GM08714 (cell line): ENCODE data around the gene PPP1R1B.
"Not testable (repeated sequence)": the region's sequence is repeated elsewhere in the genome, so short reads cannot be mapped to it uniquely, and the experiment has no call there.

Experiments
- H3K4me3 ChIP-seq: fragments of 200-500 bp; sonication (Bioruptor generic); 2 replicates; pipeline ENCODE4 v1.5.1; 2014; ENCODE audit warnings: mild to moderate bottlenecking, low read length, inconsistent platforms
- ZNF274 ChIP-seq: IDR thresholded peaks from 2 replicates; pipeline ENCODE4 v1.6.1; 2012; ENCODE audit warnings: mild to moderate bottlenecking, low read depth, low read length

The PPP1R1B gene

DNA sequence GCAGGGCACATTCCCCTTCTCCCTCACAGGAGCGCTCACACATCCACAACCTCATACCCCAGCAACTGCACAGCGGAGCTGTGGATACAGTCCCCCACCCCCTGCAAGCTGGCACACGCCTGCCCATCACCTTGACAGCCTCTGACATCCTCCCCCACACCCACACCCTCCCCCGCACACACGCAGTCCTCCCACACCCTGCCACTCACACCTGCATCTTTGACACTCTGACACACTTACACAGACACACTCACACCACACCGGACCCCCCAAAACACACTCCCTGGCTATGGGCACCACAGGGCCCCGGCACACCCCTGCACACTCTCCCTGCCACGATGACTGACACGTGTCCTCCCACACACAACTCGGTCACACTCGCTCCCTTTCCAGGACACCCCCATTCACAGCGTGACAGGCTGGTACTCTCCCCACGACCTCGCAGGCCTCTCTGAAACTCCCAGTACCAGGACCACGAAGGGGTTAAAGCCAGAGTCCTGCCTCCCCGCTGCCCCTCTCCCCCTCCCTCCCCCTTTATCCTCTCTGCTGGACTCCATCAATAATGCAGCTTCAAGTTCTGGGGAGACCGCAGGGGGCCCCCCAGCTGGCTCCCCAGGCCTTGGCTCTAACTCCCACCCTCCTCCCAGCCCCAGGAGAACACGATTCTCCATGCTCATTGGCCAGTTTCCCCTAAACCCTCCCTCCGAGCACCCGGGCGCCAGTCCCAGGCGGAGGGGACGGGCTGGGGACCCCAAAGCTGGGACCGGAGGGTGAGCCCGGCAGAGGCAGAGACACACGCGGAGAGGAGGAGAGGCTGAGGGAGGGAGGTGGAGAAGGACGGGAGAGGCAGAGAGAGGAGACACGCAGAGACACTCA, at the start of gene PPP1R1B:
Gene PPP1R1B, plus strand, starts transcription at position 782 of the 876 bp plus-strand sequence. CDS start 441 bp downstream, outside the sequence.
- TF ChIP-seq ZNF274: no peak
- no peak within 1 kb of the TSS for H3K4me3 ChIP-seq

DNA sequence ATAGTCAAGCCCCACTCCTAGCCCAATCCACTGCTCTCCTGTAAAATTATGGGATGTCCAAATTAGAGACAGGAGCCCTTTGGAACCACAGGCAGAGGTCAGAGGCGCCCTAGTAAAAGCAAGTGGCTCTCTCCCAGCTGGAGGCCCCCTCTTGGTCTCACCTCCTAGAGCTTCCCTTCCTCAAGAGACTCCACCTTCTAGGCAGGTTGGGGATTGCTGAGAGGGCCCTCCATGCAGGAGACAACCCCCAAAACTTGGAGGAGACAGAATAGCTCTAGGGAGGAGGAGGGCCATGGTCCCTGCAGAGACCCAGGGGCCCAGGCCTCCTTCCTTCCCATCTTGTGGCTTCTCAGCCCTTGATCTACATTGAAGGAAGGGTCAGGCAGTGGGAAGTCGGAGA, 48.5 kb upstream of the PPP1R1B start:
- no peak for TF ChIP-seq ZNF274
- no peak overlapping the region for H3K4me3 ChIP-seq

DNA sequence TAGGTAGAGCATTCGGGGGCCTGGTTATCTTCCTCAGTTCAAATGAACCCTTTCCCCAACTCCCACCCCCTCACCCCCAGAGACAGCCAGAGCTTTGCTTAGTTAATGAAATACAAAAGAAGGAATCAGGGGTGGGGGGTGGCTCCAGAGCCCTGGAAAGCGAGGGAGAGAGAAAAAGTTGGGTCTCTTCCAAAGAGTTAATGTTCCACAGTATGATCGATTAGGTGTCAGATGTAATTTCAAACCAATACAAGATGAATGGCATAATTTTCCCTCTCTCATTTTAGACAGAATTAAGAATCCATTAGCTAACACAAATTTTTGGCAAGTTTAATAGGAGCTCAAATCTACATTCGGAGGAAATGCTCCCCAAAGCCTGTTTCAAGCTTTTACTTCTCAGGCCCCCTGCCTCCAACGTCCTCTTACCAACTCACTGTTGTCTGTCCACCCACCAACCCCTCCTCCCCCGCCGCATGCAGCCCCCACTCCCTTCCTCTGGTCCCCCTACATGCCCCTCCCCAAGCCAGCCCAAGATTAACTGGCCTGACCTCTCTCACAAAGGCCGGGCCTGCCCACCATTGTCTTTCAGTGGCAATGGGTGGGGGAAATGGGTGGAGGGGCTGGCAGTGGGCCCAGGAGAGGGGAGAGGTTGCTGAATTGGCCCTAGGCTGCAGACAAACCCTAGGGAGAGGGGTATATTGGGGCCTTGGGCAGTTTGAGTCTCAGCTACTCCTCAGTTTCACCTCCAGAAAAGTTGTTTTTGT, 47.3 kb upstream of the PPP1R1B start:
- no peak for TF ChIP-seq ZNF274
- no peak overlapping the region for H3K4me3 ChIP-seq

DNA sequence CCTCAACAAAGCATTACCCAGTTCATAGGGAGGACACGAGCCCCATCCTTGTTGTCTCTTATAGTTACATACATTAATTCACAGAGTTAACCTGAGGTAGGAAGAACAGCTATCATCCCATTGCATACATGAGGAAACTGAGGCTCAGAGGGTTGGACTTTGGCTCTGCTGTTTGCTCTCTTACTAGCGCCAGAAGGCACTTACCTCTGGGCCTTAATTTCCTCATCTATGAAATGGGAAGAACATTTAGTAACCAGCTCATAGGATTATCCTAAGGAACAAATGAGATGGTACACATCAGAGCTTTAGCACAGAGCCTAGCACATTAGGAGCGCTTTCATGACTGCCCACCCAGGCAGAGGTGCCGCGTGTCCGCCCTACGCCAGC, 46.7 kb upstream of the PPP1R1B start:
- no peak overlapping the region for H3K4me3 ChIP-seq
- TF ChIP-seq ZNF274: no peak

DNA sequence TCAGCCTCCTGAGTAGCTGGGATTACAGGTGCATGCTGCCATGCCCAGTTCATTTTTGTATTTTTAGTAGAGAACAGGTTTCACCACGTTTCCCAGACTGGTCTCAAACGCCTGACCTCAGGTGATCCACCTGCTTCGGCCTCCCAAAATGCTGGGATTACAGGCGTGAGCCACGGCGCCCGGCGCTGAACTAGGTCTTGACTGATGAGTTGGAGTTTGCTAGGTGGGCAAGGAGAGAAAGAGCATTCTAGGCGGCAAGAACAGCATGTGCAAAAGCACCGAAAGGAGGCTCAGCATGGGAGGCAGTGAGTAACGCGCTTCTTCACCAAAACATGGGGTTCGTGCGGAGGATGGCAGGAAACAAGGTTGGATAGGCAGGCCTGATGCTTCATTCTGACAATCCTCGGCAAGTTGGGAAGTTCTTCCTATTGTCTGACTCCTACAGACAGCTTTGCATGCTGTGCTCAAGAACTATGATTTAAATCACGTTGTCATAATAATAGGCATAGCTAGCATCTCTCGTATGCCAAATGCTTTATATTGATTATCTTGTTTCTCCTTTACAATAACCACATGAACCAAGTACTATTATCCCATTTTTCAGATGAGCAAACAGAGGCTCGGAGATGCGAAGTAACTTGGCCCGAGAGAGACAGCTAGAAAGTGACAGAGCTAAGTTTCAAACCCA, 45.5 kb upstream of the PPP1R1B start:
- no peak overlapping the region for H3K4me3 ChIP-seq
- TF ChIP-seq ZNF274: no peak

DNA sequence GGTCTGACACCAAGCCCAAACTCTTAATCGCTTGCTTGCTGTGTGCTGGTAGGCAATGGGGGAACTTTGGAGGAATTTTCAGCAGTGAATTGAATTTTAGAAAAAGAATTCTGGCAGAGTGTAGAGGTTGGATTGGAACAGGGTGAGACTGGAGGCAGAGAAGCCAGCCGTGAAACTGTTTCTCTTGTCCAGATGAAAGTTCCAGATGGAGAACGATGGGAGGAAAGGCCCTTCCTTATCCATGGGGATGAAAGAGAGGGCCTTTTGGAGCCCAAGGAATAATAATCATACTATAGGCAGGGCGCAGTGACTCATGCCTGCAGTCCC, 45.0 kb upstream of the PPP1R1B start:
- no peak overlapping the region for H3K4me3 ChIP-seq
- TF ChIP-seq ZNF274: no peak

- TF ChIP-seq ZNF274: no peak
- H3K4me3 ChIP-seq: no peak overlapping the region
Observed at GRCh38 chr17:39582658-39583057, 44.1 kb upstream of the PPP1R1B start.

DNA sequence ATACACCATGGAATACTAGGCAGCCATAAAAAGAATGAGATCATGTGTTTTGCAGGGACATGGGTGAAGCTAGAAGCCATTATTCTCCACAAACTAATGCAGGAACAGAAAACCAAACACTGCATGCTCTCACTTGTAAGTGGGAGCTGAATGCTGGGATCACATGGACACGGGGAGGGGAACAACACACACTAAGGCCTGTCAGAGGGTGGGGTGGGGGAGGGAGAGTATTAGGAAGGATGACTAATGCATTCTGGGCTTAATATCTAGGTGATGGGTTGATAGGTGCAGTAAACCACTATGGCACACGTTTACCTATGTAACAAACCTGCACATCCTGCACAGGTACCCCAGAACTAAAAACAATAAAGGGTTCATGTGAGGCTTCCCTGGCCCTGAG, 36.6 kb upstream of the PPP1R1B start:
- H3K4me3 ChIP-seq: not testable (repeated sequence)

- H3K4me3 ChIP-seq: no peak overlapping the region
- no peak for TF ChIP-seq ZNF274
Observed at GRCh38 chr17:39591958-39592954, 34.5 kb upstream of the PPP1R1B start.

GRCh38 chr17:39593371-39593770, 33.4 kb upstream of the PPP1R1B start:
- TF ChIP-seq ZNF274: no peak
- no peak overlapping the region for H3K4me3 ChIP-seq

DNA sequence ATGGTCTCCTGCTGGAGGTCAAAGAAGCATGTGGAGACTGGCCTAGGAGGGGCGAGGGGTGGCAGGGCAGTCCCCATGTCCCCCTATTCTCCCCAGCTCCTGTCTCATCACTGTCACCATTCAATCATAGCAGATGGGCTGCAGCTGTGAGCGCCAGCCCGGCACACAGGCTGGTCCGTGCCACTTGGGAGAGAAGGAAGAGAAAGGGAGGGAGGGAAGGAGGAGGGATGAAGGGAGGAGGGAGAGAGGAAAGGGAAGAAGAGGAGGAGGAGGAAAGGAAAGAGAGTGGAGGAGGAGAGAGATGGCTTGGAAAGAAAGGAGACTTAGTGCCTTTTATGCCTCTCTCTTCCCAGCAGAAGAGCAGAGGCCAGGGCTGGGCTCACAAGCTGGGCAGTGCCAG, 31.5 kb upstream of the PPP1R1B start:
- no peak overlapping the region for H3K4me3 ChIP-seq
- no peak for TF ChIP-seq ZNF274

DNA sequence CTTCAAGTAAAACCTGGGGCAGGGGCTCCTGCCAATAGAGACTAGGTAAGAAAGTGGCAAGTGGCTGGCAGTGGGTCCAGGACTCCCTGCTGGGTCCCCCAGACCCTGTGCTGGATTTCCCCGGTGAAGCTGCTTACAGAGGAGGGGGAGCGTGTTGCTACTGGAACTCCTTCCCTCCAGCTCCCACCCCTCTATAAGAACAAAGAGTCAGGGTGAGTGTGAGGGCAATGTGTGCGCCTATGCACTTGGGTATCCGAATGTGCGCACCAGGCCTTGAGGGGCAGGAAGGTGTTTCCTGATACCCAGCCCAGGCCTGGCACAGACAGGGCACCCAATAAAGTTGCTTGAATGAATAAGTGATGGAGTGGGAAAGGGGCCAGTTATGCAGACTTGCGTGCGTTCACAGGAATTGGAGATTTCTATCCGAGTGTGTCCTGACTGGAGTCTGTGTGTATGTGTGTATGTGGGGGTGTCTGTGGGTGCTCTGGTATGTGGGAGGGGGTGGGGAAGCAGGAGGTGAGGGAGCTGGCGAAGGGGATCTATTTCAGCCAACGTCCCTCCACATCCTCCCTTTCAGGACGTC, 30.7 kb upstream of the PPP1R1B start:
- TF ChIP-seq ZNF274: no peak
- H3K4me3 ChIP-seq: no peak overlapping the region

GRCh38 chr17:39596543-39597267, 30.0 kb upstream of the PPP1R1B start:
- TF ChIP-seq ZNF274: no peak

More at GRCh38 chr17:39596543-39597267, 30.0 kb upstream of the PPP1R1B start:
- H3K4me3 ChIP-seq: no peak overlapping the region
